22Rv1 (cell line): ENCODE results near the gene POMT2.
"Not testable (repeated sequence)": the region's sequence is repeated elsewhere in the genome, so short reads cannot be mapped to it uniquely, and the experiment has no call there.

ENCODE experiments used
- ZFX ChIP-seq: fragments of 450-650 bp; IDR thresholded peaks from 2 replicates; pipeline ENCODE4 v1.6.1; 2017; ENCODE audit warnings: antibody characterized with exemption, borderline replicate concordance
- TF ChIP-seq, protein P1 (sequence below): fragments of 450-650 bp; IDR thresholded peaks from 2 replicates; pipeline ENCODE4 v1.5.1; 2017; ENCODE audit warnings: mild to moderate bottlenecking

DNA sequence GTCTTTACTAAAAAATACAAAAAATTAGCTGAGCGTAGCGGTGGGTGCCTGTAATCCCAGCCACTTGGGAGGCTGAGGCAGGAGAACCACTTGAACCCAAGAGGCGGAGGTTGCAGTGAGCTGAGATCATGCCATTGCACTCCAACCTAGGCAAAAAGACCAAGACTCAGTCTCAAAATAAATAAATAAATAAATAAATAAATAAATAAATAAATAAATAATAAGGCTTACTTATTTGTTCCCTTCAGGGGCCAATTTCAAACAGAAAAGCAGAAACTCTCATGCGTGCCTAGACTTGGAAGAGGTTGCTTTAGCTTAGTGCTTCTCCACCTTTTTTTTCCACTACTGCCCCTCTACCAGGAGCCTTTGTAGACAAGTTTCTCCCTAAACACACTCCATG lies 39.8 kb downstream of the POMT2 start:
- TF ChIP-seq, protein P1, sequence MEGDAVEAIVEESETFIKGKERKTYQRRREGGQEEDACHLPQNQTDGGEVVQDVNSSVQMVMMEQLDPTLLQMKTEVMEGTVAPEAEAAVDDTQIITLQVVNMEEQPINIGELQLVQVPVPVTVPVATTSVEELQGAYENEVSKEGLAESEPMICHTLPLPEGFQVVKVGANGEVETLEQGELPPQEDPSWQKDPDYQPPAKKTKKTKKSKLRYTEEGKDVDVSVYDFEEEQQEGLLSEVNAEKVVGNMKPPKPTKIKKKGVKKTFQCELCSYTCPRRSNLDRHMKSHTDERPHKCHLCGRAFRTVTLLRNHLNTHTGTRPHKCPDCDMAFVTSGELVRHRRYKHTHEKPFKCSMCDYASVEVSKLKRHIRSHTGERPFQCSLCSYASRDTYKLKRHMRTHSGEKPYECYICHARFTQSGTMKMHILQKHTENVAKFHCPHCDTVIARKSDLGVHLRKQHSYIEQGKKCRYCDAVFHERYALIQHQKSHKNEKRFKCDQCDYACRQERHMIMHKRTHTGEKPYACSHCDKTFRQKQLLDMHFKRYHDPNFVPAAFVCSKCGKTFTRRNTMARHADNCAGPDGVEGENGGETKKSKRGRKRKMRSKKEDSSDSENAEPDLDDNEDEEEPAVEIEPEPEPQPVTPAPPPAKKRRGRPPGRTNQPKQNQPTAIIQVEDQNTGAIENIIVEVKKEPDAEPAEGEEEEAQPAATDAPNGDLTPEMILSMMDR = not testable (repeated sequence)
- not testable (repeated sequence) for TF ChIP-seq ZFX
